Measurements from ENCODE around the gene PKM.

Gene PKM

DNA sequence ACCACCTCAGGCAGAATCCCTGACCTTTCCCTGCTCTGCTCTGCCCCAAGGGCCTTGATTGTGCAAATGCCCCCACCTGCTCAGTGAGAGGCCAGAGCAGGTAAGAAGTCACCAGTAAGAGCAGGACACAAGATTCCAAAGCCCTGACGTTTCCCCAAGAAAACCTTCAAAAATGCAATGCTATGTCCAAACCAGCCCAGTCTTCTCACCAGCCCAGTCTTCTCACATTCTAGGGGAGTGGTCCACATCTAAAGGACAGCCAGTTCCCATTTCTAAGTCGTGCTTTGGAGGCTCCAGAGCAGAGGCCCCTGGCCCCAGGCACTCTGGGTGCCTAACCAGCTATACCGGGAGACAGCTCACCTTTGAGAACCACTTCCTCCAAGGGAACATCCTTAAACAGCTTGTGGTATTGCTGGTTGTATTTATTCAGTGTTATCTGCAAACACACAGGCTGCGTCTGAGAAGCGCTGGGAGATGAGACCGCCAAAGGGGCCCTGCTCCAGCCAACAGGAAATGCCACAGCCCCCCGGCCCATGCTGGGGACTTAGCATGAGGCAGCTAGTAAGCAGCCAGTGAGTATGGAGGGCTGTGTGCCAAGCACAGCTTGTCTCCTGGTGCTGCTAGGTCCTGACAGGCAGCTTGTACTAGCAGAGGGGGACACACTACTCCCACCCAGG lies 62.7 kb downstream of the PKM start:
- Mint-ChIP-seq H3K36me3 (no peaks in the 10 kb centered on the region), H3K9me3 (no peaks in the 10 kb centered on the region), H3K27ac (peak overlapping the region; percentile 51), H3K4me3 (no peak overlapping the region), H3K4me1 (peaks cover 6% of the 10 kb centered on the region)
- ATAC-seq (peak; percentile 59), DNase-seq (ENCODE audit: low spot score in 2 of 2) (no peak)

DNA sequence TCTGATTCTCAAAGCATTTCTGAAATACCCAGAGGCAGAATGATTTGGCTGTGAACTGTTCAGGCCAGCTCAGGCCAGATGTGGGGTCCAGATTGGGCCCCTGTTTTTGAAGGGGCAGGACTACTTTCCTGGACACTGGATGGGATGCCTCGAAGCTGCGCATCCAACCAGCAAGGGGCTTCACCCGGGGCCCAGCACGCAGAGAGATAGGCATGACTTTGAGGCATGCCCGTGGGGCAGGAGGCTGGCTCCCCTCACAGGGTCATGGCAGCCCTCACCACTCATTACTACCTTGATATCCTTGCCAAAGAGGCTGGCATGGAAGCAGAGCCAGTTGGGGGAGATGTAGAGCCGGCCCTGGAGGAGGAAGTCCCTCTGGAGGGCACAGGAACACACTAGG lies 63.5 kb downstream of the PKM start:
- no peak overlapping the region for H3K4me3 Mint-ChIP-seq
- ATAC-seq (no peak), DNase-seq (ENCODE audit: low spot score in 2 of 2) (no peak)
- H3K4me1 Mint-ChIP-seq, result peaks cover 6% of the 10 kb centered on the region
- peak overlapping the region; percentile 51 for H3K27ac Mint-ChIP-seq
- H3K36me3 Mint-ChIP-seq, result no peaks in the 10 kb centered on the region
- no peaks in the 10 kb centered on the region for H3K9me3 Mint-ChIP-seq

DNA sequence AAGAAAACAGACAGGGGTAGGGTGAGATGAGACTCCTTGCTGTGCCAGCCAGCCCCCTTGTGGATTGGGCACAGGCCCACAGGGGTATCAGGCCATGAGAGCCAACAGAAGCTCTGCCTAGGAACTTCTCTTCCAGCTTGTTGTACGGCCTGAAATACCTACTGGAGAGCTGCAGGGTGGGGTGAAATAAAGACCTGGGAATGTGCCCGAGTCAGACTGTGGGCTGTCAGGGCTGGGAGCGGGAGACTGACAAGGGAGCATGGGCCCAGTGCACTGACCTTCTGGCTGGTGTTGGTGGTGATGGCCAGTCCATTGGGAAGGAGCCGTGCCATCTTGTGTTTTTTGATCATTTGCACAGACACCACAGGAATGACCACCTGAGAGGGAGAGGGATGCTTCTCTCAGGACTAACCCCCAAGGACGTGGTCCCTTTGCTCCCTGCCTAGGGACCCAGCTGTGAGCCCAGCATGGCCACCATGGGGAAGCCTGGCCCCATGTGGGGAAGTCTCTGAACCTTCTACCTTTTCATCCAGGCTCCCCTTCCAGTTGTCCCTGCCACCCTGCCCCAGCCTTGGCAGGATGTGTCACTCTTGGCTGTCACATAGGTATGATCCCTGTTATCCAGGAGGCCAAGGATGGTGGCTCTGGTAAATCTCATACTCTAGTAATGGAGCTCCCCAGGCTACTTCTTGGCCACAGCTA lies 64.1 kb downstream of the PKM start:
- Mint-ChIP-seq H3K4me3 (no peak overlapping the region), H3K4me1 (peaks cover 6% of the 10 kb centered on the region), H3K27ac (no peak overlapping the region)

DNA sequence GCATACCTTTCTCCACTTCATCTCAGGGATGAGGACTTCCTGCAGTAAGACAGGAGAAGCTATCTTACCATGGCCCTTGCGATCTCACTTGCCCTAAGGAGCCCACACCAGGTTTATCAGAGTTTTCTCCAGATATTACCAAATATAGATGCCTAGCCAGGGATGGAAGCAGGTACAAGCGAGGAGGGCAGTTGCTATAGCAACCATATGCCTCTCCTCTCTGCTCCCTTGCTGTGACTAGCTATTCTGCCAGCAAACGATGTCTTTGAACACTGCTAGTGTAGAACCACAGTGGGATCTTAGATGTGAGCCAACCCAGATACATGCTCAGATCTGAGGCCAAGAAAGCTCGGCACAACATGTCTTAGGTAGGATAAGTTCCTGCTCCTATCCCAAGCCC lies 67.3 kb downstream of the PKM start:
- H3K4me3 Mint-ChIP-seq, result no peak overlapping the region
- DNase-seq (ENCODE audit: low spot score in 2 of 2) (no peak), ATAC-seq (no peak)
- no peaks in the 10 kb centered on the region for H3K9me3 Mint-ChIP-seq
- H3K27ac Mint-ChIP-seq, result no peak overlapping the region
- peaks cover 6% of the 10 kb centered on the region for H3K4me1 Mint-ChIP-seq
- H3K36me3 Mint-ChIP-seq, result no peaks in the 10 kb centered on the region

More for the DNA sequence above, 64.1 kb downstream of the PKM start:
- DNase-seq (ENCODE audit: low spot score in 2 of 2) (no peak), ATAC-seq (no peak)
- no peaks in the 10 kb centered on the region for H3K9me3 Mint-ChIP-seq
- no peaks in the 10 kb centered on the region for H3K36me3 Mint-ChIP-seq

DNA sequence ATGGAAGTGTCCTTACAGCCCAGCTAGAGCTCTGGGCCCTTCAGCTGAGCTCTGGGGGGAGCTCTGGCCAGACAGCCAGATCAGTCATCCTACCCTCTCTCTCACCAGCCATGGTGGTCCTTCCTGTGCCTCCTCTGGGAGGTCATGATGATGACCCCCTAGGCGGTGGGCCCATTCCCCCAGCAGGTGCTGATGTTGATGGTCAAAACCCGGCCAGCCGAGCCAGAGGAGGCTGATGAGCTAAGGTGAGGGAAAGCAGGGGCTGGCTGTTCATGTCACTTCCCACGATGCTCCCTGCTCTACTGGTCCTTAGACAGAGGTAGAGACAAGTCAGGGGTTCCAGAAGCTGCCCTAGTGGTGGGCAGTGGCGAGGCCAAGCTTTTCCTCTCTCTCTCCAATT lies 68.4 kb downstream of the PKM start:
- no peaks in the 10 kb centered on the region for H3K9me3 Mint-ChIP-seq
- no peaks in the 10 kb centered on the region for H3K4me1 Mint-ChIP-seq
- H3K27ac Mint-ChIP-seq, result peak overlapping the region; percentile 11
- H3K36me3 Mint-ChIP-seq, result no peaks in the 10 kb centered on the region
- no peak overlapping the region for H3K4me3 Mint-ChIP-seq
- ATAC-seq (no peak), DNase-seq (ENCODE audit: low spot score in 2 of 2) (no peak)

DNA sequence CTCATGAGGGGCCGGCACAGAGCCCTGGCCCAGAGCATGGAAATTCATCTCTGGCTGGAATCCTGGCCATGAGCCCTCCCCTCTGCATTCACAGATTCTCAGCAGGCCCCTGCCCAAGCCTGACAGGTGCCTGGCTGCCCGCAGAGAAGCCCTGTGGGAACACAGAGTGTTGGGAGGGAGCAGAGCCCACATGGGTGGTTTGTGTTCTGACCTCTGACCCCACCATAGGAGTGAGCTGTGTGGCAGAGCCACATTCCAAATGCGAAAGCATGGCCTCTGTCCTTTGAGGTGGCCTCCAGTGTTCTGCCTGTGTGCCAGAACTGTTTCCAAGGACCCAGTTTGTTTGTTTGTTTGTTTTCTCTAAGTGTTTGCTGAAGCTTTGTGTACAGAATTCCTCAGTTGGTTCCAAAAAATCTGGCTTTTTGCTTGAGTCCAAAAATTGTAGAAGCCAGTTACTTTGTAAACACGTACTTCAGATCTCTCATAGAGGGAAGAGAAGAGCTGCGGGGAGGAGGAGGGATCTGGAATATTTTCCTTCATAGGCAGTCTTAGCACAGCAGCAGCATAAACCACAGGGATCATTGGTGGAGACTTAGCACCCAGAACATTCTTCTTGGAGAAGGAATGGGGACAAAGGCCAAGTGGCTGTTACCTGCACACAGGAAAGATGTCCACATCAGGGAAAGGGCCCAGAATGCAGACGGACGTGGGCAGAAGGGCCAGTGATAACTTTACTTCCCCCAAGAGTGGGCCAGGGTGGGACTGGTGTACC lies 69.4 kb downstream of the PKM start:
- H3K4me3 Mint-ChIP-seq, result no peak overlapping the region
- no peaks in the 10 kb centered on the region for H3K4me1 Mint-ChIP-seq
- H3K36me3 Mint-ChIP-seq, result no peaks in the 10 kb centered on the region
- ATAC-seq (no peak), DNase-seq (ENCODE audit: low spot score in 2 of 2) (no peak)
- no peak overlapping the region for H3K27ac Mint-ChIP-seq
- H3K9me3 Mint-ChIP-seq, result no peaks in the 10 kb centered on the region

DNA sequence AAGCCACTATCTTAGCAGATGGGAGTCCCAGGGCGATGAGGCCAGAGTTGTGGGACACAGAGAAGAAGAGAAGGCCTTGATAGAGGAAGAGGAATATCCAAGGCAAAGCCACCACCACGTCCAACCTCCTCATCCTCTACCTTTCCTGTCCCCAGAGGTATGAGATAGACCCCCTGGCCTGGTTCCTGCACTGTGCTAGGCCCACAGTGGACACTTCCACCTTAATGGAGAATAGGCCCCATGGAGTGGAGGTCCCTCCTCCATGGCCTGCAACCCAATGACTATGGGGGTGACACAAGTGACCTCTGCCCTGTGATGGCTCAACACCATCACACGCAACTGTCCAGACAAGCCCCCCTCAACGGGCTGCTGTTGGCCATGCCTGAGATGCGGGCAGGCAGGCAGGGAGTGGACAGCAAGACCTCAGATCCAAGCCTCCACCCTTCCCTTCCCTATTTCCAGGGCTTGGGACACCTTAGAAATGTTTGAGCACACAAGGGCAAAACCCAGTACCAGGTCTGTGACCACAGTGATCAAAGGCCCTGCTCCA lies 70.2 kb downstream of the PKM start:
- no peaks in the 10 kb centered on the region for H3K36me3 Mint-ChIP-seq
- no peaks in the 10 kb centered on the region for H3K9me3 Mint-ChIP-seq
- H3K4me1 Mint-ChIP-seq, result peaks cover 2% of the 10 kb centered on the region
- DNase-seq (ENCODE audit: low spot score in 2 of 2) (no peak), ATAC-seq (no peak)
- H3K4me3 Mint-ChIP-seq, result no peak overlapping the region
- no peak overlapping the region for H3K27ac Mint-ChIP-seq

DNA sequence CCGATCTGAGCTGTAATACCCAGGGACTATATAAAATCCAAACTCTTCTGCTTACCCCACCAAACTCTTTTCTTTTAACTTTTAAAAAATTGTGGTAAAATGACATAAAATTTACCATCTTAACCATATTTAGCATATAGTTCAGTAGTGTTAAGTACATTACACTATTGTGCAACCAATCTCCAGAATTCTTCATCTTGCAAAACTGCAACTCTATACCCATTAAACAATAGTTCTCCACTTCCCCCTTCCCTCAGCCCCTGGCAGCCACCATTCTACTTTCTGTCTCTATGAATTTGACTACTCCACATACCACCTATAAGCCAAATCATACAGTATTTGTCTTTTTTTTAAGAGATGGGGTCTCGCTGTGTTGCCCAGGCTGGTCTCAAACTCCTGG lies 74.1 kb downstream of the PKM start:
- no peak for DNase-seq (ENCODE audit: low spot score in 2 of 2)
- Mint-ChIP-seq H3K9me3 (no peaks in the 10 kb centered on the region), H3K27ac (no peak overlapping the region), H3K36me3 (no peaks in the 10 kb centered on the region), H3K4me1 (peaks cover 11% of the 10 kb centered on the region), H3K4me3 (no peak overlapping the region)
- ATAC-seq, result no peak

DNA sequence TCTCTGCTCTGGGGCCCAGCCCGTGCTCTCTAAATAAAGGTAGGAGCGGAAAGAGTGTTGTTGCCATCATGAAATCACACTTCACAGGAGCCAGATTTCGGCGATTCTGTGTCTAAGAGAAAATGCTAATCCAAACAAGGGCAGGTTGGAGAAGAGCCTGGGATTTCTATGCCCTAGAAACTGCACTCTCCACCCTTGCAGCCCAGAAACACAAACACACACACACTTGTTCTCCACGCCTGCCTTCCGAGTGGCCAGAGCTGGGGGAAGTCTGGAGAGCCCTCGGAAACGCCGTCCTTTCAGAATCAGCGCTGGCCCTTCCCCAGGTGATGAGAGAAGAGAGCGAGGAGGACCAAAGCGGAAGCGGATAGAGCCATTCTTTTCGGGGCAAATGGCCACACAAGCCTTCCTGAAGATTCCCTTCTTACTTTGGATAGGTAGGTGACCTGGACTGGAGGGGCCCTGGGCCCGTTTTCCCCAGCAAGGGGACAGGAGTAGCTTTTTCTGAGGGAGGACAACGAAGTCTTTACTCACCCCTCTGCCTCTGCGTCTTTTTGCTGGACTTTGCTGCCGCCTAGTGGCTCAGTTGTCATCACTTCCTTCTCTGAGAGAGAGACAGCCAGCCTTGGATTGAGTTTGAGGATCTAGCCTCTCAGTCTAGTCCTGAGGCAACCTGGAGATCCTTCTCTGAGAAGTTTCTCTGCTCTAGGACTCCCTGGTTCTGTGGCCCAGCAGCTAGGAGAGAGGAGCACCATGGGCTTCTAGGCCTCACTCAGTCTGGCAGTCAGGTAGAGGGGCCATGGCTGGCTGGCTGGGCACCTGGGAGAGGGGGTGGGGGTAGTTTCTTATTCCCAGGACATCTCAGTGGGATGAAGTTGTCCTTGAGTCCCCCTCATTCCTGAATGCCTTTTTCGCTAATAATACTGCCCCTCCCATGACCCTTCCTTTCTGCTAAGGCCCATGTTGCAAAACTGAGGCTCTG lies 75.1 kb downstream of the PKM start:
- no peaks in the 10 kb centered on the region for H3K9me3 Mint-ChIP-seq
- ATAC-seq (peak; percentile 91), DNase-seq (ENCODE audit: low spot score in 2 of 2) (peak; percentile 73 to 88)
- H3K4me3 Mint-ChIP-seq, result peak overlapping the region; percentile 65
- no peaks in the 10 kb centered on the region for H3K36me3 Mint-ChIP-seq
- H3K4me1 Mint-ChIP-seq, result peaks cover 11% of the 10 kb centered on the region
- H3K27ac Mint-ChIP-seq, result peak overlapping the region; percentile 52

DNA sequence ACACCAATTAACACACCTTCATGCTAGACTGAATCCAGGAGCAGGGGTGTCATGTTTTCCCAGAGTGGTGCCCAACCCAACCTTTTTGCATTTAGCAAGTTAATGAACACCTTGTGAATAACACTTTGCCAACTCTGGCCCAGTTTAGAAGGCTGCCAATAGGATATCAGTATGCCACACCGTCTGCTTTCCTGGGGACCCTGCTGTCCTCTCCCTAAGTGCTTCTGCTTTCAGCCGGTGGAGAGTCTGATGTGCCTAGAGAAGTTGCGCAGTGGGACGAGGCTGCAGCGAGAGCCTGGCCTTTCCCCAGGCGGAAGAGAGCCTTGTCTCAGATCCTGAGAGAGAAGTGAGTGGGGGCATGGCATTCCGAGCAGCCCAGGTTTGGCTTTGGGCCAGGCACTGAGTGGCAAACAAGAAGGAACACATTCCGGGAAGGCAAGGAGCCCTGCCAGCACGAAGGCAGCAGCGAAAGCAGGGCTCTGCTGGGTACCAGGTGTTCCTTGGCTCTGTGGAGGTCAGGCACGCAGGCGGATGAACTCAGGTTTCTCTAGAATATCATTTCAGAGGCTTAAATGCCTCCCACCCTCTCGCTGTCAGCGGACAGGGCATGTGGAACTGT lies 75.9 kb downstream of the PKM start:
- Mint-ChIP-seq H3K4me1 (peaks cover 11% of the 10 kb centered on the region), H3K4me3 (peak overlapping the region; percentile 65), H3K36me3 (no peaks in the 10 kb centered on the region), H3K9me3 (no peaks in the 10 kb centered on the region), H3K27ac (peak overlapping the region; percentile 52)
- DNase-seq (ENCODE audit: low spot score in 2 of 2) (no peak), ATAC-seq (no peak)

DNA sequence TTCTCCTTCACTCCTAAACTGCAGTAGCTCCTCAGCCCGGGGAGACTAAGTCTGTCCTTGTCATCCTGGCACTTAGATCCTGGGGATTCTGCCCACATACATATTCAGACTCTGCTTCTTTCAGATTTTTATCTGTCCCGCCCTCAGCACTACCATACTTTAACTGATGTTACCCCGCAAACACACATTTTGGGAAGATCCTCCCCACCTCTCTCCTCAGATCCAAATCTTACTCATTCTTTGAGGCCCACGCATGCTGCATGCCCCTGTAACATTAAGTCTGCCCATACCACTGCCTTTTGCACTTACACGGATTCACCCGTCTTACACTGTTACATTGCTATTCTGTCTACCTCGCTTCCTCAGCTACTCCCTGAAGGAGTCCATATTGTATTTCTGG lies 76.7 kb downstream of the PKM start:
- DNase-seq (ENCODE audit: low spot score in 2 of 2) (no peak), ATAC-seq (no peak)
- H3K4me3 Mint-ChIP-seq, result no peak overlapping the region
- H3K9me3 Mint-ChIP-seq, result no peaks in the 10 kb centered on the region
- no peak overlapping the region for H3K27ac Mint-ChIP-seq
- peaks cover 11% of the 10 kb centered on the region for H3K4me1 Mint-ChIP-seq
- no peaks in the 10 kb centered on the region for H3K36me3 Mint-ChIP-seq

DNA sequence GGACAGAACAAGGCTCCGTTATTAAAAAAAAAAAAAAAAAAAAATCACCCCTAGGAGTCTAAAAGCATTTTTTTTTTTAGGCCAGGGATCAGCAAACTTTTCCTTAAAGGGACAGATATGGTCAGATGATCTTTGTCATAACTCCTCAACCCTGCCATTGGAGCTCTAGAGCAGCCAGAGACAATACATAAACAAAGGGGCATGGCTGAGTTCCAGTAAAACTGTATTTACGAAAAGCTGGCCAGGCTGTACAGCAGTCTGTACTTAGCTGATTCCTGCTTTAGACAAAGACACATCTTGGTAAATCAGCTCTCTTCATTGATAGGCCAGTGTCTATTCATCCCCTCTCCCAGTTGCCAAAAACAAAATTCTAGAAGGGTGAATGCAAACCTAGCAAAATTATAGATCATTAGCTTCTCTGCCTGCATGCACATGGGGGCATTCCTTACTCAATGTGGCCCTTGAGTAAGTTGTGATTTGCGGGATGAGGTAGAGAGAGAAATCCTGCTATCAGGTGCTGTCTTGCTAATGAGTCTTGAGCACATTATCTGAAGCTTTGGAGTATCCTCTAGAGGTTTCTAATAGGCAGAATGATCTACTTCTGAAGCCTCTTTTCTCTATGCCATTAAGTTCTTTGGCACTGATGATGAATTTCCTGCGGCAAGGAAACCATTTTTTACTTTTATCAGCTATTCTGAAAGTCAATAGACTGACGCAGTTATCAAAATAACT lies 77.6 kb downstream of the PKM start:
- Mint-ChIP-seq H3K4me3 (no peak overlapping the region), H3K36me3 (no peaks in the 10 kb centered on the region), H3K9me3 (no peaks in the 10 kb centered on the region), H3K4me1 (peaks cover 11% of the 10 kb centered on the region), H3K27ac (no peak overlapping the region)
- DNase-seq (ENCODE audit: low spot score in 2 of 2) (no peak), ATAC-seq (no peak)

Data from stimulated activated effector memory CD8-positive, alpha-beta T cell treated with anti-CD3 and anti-CD28 coated beads, Interleukin-12 subunit alpha, Interleukin-12 subunit beta, amount 100 ng/mL, for 72 hours (primary cell).